OCI-M1 (cell line): ENCODE data around the gene GRIA1.
"Not testable (repeated sequence)": the region's sequence is repeated elsewhere in the genome, so short reads cannot be mapped to it uniquely, and the experiment has no call there.

Source experiments
- DNase-seq: peaks from one replicate; lab custom pipeline; 2025; lab: John Stamatoyannopoulos, UW

The GRIA1 gene

GRCh38 chr5:153719324-153719723 is 228.9 kb downstream of the GRIA1 start:
- DNase-seq = no peak

- not testable (repeated sequence) for DNase-seq
Observed at GRCh38 chr5:153723022-153723610, 232.6 kb downstream of the GRIA1 start.

- DNase-seq = peak; percentile 92
Observed at GRCh38 chr5:153742060-153742459, 251.6 kb downstream of the GRIA1 start.

- DNase-seq = no peak
Observed at GRCh38 chr5:153744751-153745150, 254.3 kb downstream of the GRIA1 start.

- no peak for DNase-seq
Observed at GRCh38 chr5:153745778-153746395, 255.4 kb downstream of the GRIA1 start.

GRCh38 chr5:153746440-153746839 is 256.0 kb downstream of the GRIA1 start:
- no peak for DNase-seq

GRCh38 chr5:153748823-153749222 is 258.4 kb downstream of the GRIA1 start:
- DNase-seq = no peak

GRCh38 chr5:153749960-153750359 is 259.5 kb downstream of the GRIA1 start:
- DNase-seq = no peak

- no peak for DNase-seq
Observed at GRCh38 chr5:153751251-153751650, 260.8 kb downstream of the GRIA1 start.

- peak; percentile 82 for DNase-seq
Observed at GRCh38 chr5:153752890-153753289, 262.4 kb downstream of the GRIA1 start.

GRCh38 chr5:153753645-153754432 is 263.4 kb downstream of the GRIA1 start:
- DNase-seq = no peak

GRCh38 chr5:153755913-153756500 is 265.5 kb downstream of the GRIA1 start:
- DNase-seq = no peak

- DNase-seq = no peak
Observed at GRCh38 chr5:153756540-153756939, 266.1 kb downstream of the GRIA1 start.

GRCh38 chr5:153765987-153766386 is 275.5 kb downstream of the GRIA1 start:
- no peak for DNase-seq

- DNase-seq = no peak
Observed at GRCh38 chr5:153767221-153768188, 277.0 kb downstream of the GRIA1 start.

GRCh38 chr5:153770066-153770465 is 279.6 kb downstream of the GRIA1 start:
- DNase-seq = no peak

GRCh38 chr5:153774686-153775085 is 284.2 kb downstream of the GRIA1 start:
- no peak for DNase-seq

GRCh38 chr5:153775923-153776322 is 285.5 kb downstream of the GRIA1 start:
- DNase-seq = peak; percentile 2

GRCh38 chr5:153777681-153778581 is 287.5 kb downstream of the GRIA1 start:
- no peak for DNase-seq

GRCh38 chr5:153779836-153780235 is 289.4 kb downstream of the GRIA1 start:
- DNase-seq = no peak
